ENCODE measurements around the gene ITLN2.

GRCh38 chr1:160975026-160975425 is 20.4 kb upstream of the ITLN2 start:
- TF ChIP-seq CTCF (conservative IDR thresholded peaks at IDR 0.05) (no peak), EZH2 (IDR thresholded peaks at IDR 0.05; ENCODE audit: low read depth) (no peak)

All from PC-9 (cell line).